ENCODE results near the gene CABP4. TPM values are rescaled to one million over a fixed set of nuclear protein-coding genes. Genes with fewer than 3 reads are reported as not detected.
"Not testable (repeated sequence)": the region's sequence is repeated elsewhere in the genome, so short reads cannot be mapped to it uniquely, and the experiment has no call there.

CABP4 gene
- total and polyA plus RNA-seq, 5 experiments from 2014 or later = 0.58 to 3.7 (median 0.96) TPM

DNA sequence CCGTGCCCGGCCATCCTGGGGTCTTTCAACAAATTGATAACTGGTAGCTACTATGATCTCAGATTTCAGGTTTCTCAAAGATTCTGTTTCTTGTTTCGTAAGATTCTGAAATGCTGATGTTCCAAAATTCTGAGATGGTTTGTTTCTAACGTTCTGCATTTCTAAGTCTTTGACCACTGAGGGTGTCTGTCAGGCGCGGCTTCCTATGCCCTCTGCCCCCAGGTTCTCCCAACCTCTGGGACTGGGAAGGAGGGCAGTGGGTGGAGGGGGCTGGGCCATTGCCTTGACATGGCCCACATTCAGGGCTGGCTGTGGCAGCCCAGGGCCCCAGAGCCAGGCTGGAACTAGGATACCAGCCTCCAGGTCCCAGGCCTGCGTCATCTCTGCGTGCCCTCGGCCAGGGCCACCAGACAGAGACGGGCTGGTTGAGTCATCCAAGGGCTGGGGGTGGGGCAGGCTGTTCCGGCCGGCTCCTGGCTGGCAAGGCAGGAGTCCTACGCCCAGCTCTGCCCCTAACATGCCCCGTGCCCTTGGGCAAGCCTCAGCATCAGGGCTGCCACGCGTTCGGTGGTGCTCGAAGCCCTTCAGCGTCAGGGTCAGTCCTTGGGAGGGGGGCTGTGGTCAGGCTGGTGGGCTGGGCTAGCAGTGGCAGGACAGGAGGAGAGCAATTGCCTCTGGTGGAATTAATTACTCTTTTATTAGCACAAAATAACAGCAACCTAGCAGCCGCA is 8.7 kb downstream of the CABP4 start:
- peaks cover 18 to 57% (median 39%) of the 10 kb centered on the region in 4 donors for H3K4me1 Mint-ChIP-seq
- POLR2A ChIA-PET = interaction anchor here (0.9 to 28.8 kb wide), 8 partner anchors 9 to 56 kb away, joined by 3 to 780 read pairs (median 50); partner anchors contain the start of genes AIP, CABP4, CARNS1 and CORO1B
- ATAC-seq (no peak), DNase-seq (no peak)
- no peaks in the 10 kb centered on the region for H3K36me3 Mint-ChIP-seq
- no peaks in the 10 kb centered on the region for H3K27me3 Mint-ChIP-seq
- H3K4me3 Mint-ChIP-seq = peak overlapping the region; percentile 81 to 92 (median 88)
- no peaks in the 10 kb centered on the region for H3K9me3 Mint-ChIP-seq
- peak overlapping the region; percentile 37 to 97 (median 94) for H3K27ac Mint-ChIP-seq

DNA sequence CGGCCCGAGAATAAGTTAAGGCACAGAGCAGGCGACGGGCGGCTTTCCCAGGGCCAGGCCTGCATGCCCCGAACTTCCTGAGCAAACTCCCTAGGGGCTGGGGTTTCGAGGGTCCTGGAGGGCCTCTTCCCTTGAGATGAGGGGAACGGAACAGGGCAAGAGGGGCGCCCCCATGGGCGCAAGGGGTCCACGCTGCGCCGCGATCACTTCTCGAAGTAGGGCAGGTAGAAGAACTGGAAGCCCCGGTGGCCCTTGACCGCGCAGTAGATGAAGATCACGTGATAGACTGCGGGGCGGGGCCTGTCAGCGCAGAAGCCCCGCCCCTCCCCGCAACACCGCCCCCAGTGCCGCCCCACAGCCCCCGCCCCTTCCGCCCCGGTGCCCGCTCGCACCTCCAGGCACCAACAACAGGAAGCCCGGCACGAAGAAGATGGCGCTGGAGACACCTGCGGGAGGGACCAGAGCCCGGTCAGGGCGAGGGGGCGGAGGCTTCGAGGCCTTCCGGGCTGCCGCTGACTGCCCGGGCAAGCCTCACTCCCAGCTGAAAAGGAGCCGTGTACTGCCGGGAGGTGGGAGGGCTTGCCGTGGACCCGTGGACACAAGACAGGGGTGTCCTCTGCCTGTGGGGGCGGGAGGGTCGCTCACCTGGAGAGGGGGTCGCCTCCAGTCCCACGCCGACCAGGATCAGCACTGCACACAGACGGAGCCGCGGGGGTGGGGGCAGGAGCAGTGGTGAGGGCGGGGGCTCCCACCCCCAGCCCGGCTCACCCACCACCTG is 9.4 kb downstream of the CABP4 start:
- ATAC-seq (peak; percentile 82), DNase-seq (peak; percentile 85 to 97 (median 91))
- Mint-ChIP-seq H3K36me3 (no peaks in the 10 kb centered on the region), H3K27ac (peak overlapping the region; percentile 82 to 97 (median 95)), H3K4me1 (peaks cover 18 to 55% (median 41%) of the 10 kb centered on the region in 4 donors), H3K9me3 (no peaks in the 10 kb centered on the region), H3K27me3 (no peaks in the 10 kb centered on the region), H3K4me3 (peak overlapping the region; percentile 81 to 92 (median 88))
- POLR2A ChIA-PET = interaction anchor here (0.5 to 28.8 kb wide), 18 partner anchors 9 to 113 kb away, joined by 3 to 780 read pairs (median 5); partner anchors contain the start of genes AIP, CABP4, CARNS1 and CDK2AP2

DNA sequence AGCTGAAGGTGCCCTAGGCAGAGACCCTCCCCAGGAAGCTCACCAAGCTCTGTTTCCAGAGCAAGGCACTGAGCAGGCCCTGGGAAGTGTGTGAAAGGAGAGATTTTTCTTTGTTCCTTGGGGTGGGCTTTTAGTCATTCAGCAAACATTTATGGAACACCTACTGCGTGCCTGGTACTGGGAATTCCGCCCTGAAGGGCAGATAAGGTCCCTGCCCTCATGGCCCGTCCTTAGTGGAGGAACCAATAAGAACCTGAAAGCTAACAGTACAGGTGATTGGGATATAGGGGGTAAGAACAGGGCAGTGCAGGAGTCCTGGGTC is 10.0 kb downstream of the CABP4 start:
- peak overlapping the region; percentile 82 to 97 (median 95) for H3K27ac Mint-ChIP-seq

DNA sequence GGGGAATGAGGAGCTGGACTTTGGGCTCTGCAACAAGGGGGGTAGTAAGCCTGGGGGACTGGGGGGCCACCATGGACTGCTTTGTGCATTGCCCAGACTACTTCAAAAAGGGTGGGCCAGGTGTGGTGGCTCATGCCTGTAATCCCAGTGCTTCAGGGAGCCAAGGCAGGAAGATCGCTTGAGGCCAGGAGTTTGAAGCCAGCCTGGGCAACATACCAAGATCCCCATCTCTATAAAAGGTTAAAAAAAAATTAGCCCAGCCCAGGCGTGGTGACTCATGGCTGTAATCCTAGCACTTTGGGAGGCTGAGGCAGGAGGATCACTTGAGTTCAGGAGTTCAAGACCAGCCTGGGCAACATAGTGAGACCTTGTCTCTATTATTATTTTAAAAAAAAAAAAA is 10.4 kb downstream of the CABP4 start:
- H3K36me3 Mint-ChIP-seq, H3K9me3 Mint-ChIP-seq, H3K27me3 Mint-ChIP-seq, ATAC-seq: not testable (repeated sequence)
- POLR2A ChIA-PET = interaction anchor here (0.8 to 28.8 kb wide), 16 partner anchors 9 to 114 kb away, joined by 3 to 780 read pairs (median 6); partner anchors contain the start of genes AIP, CABP4, CARNS1 and CDK2AP2
- peak overlapping the region; percentile 81 to 92 (median 88) for H3K4me3 Mint-ChIP-seq
- peak in 1 of 10 donors; percentile 53 for DNase-seq
- H3K27ac Mint-ChIP-seq = peak overlapping the region; percentile 82 to 97 (median 95)
- H3K4me1 Mint-ChIP-seq = peaks cover 14 to 53% (median 39%) of the 10 kb centered on the region in 4 donors

More for the DNA sequence above, 10.0 kb downstream of the CABP4 start:
- no peaks in the 10 kb centered on the region for H3K27me3 Mint-ChIP-seq
- H3K9me3 Mint-ChIP-seq = no peaks in the 10 kb centered on the region
- H3K4me3 Mint-ChIP-seq = peak overlapping the region; percentile 81 to 92 (median 88)
- H3K36me3 Mint-ChIP-seq = no peaks in the 10 kb centered on the region
- POLR2A ChIA-PET = interaction anchor here (0.8 to 28.8 kb wide), 16 partner anchors 10 to 114 kb away, joined by 3 to 780 read pairs (median 6); partner anchors contain the start of genes AIP, CABP4, CARNS1 and CDK2AP2
- no peak for DNase-seq
- peaks cover 14 to 55% (median 38%) of the 10 kb centered on the region in 4 donors for H3K4me1 Mint-ChIP-seq
- peak in 1 of 2 donors; percentile 3 for ATAC-seq

DNA sequence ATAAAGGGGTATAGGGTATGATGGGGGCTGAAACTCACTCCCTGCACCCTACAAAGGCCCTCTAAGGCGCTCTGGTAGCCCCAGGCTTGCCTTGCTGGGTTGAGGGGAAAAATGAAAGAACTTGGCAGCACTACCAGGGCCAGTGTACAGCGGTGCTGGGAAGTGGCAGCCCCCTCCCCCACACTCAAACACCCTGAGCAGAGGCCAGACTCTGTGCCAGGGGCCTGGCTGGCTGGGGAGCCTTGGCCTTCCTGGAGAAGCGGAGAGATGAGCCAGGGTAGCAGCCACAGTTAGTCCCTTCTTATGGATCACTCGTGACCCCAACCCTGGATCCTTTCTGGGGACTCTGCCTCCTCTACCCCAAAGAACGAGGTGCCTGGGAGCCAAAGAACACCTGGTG is 11.2 kb downstream of the CABP4 start:
- H3K27ac Mint-ChIP-seq = peak overlapping the region in 8 of 10 donors; percentile 51 to 84 (median 74)
- no peaks in the 10 kb centered on the region for H3K36me3 Mint-ChIP-seq
- DNase-seq (peak in 1 of 10 donors; percentile 45), ATAC-seq (no peak)
- H3K27me3 Mint-ChIP-seq = no peaks in the 10 kb centered on the region
- H3K4me3 Mint-ChIP-seq = peak overlapping the region in 5 of 10 donors; percentile 7 to 92 (median 53)
- POLR2A ChIA-PET = interaction anchor here (1.5 to 28.8 kb wide), 11 partner anchors 19 to 115 kb away, joined by 5 to 780 read pairs (median 65); partner anchors contain the start of genes AIP, CARNS1, CORO1B and GPR152
- no peaks in the 10 kb centered on the region for H3K9me3 Mint-ChIP-seq
- H3K4me1 Mint-ChIP-seq = peaks cover 13 to 52% (median 39%) of the 10 kb centered on the region in 4 donors

DNA sequence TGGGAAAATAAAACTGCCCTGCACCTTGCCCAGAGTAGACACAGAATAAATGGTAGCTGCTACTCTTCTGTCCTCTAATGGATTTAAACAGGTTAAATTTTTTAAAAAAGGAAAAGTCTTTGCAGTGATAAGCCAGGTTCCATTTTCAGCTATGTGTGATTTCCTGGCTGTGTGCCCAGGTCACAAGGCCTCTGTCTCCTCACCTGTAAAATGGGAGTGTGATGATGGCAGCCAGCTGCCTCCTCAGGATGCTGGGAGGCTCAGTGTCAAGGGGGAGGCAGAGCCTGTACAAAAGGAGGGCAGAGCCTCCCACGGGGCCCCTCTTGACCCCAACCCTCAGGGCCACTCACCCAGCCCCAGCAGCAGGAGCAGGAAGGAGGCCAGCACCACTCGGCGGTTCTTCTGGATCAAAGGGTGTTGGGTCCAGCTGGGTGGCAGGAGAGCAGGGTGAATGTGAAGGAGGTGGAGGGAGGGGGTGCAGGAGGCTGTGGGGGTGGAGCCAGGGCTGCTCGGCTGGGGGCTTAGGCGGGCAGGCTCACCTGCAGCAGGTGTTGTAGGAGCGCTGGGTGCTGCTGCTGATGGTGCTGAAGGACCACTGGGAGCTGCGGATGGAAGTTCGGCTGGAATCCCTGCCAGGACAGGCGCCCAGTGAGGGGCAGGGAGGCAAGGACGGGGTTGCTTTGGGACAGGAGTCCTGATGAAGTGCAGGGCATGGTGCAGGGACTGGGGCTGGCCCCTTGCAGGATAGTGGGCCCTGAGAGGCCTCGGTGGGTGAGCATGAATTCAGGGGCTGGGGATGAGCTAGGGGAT is 12.0 kb downstream of the CABP4 start:
- POLR2A ChIA-PET = interaction anchor here (1.5 to 28.8 kb wide), 13 partner anchors 10 to 112 kb away, joined by 4 to 780 read pairs (median 28); partner anchors contain the start of genes AIP, CABP4, CARNS1 and CDK2AP2
- peak overlapping the region; percentile 75 to 93 (median 92) for H3K27ac Mint-ChIP-seq
- H3K4me1 Mint-ChIP-seq = peaks cover 13 to 49% (median 39%) of the 10 kb centered on the region in 4 donors
- DNase-seq = peak in 1 of 10 donors; percentile 38
- no peaks in the 10 kb centered on the region for H3K9me3 Mint-ChIP-seq
- ATAC-seq = no peak
- H3K4me3 Mint-ChIP-seq = peak overlapping the region; percentile 74 to 93 (median 90)
- H3K27me3 Mint-ChIP-seq = no peaks in the 10 kb centered on the region
- no peaks in the 10 kb centered on the region for H3K36me3 Mint-ChIP-seq

DNA sequence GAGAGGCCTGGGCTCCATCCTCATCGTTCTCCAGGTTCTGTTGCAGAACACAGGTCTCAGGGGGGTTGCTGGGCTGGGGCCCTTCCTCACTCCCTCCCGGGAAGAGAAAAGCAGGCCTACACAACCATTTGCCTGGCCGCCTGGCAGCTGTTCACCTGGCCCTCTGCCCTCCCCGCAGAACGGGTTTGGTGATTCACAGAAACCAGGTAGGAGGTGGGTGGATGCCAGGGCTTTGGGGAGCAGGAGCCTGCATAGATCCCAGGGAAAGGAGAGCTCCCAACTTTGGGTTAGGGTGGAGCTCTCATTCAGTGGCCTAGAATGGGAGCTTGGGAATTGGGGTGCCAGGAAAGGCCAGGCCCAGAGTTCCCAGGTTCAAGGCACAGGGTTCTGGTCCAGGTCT is 12.9 kb downstream of the CABP4 start:
- peaks cover 13 to 45% (median 39%) of the 10 kb centered on the region in 4 donors for H3K4me1 Mint-ChIP-seq
- POLR2A ChIA-PET = interaction anchor here (0.6 to 28.8 kb wide), 25 partner anchors 11 to 1853 kb away, joined by 3 to 780 read pairs (median 8); partner anchors contain the start of genes AIP, CABP4, CARNS1 and CDK2AP2
- no peaks in the 10 kb centered on the region for H3K27me3 Mint-ChIP-seq
- H3K27ac Mint-ChIP-seq = peak overlapping the region; percentile 84 to 96 (median 92)
- H3K4me3 Mint-ChIP-seq = peak overlapping the region; percentile 83 to 93 (median 90)
- no peaks in the 10 kb centered on the region for H3K9me3 Mint-ChIP-seq
- ATAC-seq = no peak
- H3K36me3 Mint-ChIP-seq = no peaks in the 10 kb centered on the region
- DNase-seq = peak in 1 of 10 donors; percentile 45

DNA sequence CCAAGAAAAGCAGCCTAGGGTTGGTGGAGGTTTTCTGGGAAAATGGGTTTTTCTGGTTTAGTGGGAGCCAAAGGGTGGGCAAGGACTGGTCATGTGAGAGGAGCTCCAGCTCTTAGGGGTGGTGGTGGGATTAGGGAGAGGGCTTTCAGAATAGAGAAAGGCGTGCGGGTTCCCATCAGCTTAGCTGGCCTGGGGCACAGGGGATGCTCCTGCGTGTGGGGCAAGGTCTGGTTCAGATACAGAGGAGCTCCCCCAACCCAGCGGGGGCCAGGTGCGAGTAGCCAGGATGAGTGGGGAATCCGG is 13.3 kb downstream of the CABP4 start:
- no peaks in the 10 kb centered on the region for H3K27me3 Mint-ChIP-seq
- POLR2A ChIA-PET = interaction anchor here (0.6 to 28.8 kb wide), 25 partner anchors 11 to 1854 kb away, joined by 3 to 780 read pairs (median 8); partner anchors contain the start of genes AIP, CABP4, CARNS1 and CDK2AP2
- DNase-seq (peak in 1 of 10 donors; percentile 28), ATAC-seq (no peak)
- no peaks in the 10 kb centered on the region for H3K36me3 Mint-ChIP-seq
- H3K9me3 Mint-ChIP-seq = no peaks in the 10 kb centered on the region
- H3K27ac Mint-ChIP-seq = peak overlapping the region; percentile 84 to 96 (median 92)
- peaks cover 13 to 42% (median 39%) of the 10 kb centered on the region in 4 donors for H3K4me1 Mint-ChIP-seq
- peak overlapping the region; percentile 83 to 93 (median 90) for H3K4me3 Mint-ChIP-seq

DNA sequence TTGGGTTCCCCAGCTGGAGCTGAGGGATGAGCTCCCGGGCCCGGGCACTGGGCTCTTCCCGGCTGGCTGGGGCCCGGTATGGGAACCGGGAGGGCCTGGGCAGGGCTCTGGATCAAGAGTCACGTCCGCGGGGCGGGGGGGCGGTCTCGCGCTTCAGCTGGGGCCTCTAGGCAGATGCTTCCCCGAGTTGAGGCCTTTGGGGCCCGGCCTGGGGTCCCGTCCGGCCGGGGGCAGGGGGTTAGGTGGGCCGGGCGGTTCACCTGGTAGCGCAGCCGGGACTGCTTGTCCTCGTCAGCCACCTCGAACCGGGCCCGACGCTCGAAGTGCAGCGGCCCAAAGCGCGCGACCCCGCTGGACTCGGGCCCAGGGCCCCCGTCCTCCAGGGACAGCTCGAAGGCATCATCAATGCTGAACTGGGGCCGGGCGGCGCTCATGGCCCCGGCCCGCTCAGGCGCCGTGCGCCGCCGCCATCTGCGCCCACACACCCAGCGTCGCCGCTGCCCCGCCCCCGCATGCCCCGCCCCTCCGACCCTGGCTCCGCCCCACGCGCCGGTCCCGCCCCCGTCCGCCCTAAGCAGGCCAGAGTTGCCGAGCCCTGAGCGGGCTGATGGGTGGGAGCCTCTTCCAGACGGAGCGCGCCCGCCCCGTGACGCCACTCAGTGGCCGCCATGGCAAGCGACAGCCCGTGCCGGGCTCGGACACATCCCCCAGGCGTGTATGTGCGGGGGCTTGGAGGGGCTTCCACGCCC is 13.8 kb downstream of the CABP4 start, which contains the start of gene TMEM134:
TMEM134 (minus strand) TSS at position 493 of the 749 bp plus-strand sequence; CDS start at position 434, 59 bp downstream.
- peaks cover 13 to 42% (median 38%) of the 10 kb centered on the region in 4 donors for H3K4me1 Mint-ChIP-seq
- peak within 1 kb of the TSS; percentile 83 to 93 (median 90) for H3K4me3 Mint-ChIP-seq
- H3K36me3 Mint-ChIP-seq = no peaks in the 10 kb centered on the region
- peak; percentile 85 to 96 (median 88) for DNase-seq
- ATAC-seq = peak; percentile 74 to 79
- H3K27ac Mint-ChIP-seq = peak within 1 kb of the TSS; percentile 84 to 96 (median 92)
- H3K27me3 Mint-ChIP-seq = no peaks in the 10 kb centered on the region
- H3K9me3 Mint-ChIP-seq = no peaks in the 10 kb centered on the region
- POLR2A ChIA-PET = interaction anchor here (0.6 to 28.8 kb wide), 27 partner anchors 10 to 1854 kb away, joined by 3 to 780 read pairs (median 6); partner anchors contain the start of genes AIP, CABP4, CARNS1 and CDK2AP2

DNA sequence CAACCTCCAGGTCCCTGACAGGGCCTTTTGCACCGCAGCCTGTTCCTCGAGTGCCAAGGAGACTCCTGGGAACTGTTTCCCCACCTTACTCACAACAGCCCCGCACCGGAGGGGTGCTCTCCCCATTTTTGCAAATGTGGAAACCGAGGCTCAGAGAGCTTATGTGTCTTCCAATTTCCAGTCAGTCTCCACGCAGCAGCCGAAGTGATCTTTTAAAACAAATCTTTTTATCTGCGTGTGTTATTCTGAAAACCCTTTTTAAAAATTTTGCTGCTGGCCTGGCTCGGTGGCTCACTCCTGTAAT is 14.3 kb downstream of the CABP4 start:
- H3K27ac Mint-ChIP-seq = peak overlapping the region in 9 of 10 donors; percentile 70 to 94 (median 92)
- H3K4me3 Mint-ChIP-seq = peak overlapping the region; percentile 72 to 92 (median 77)
- DNase-seq (no peak), ATAC-seq (no peak)
- no peaks in the 10 kb centered on the region for H3K9me3 Mint-ChIP-seq
- POLR2A ChIA-PET = interaction anchor here (0.9 to 28.8 kb wide), 16 partner anchors 10 to 230 kb away, joined by 3 to 780 read pairs (median 20); partner anchors contain the start of genes AIP, CABP4, CARNS1 and CDK2AP2
- H3K4me1 Mint-ChIP-seq = peaks cover 13 to 37% (median 33%) of the 10 kb centered on the region in 4 donors
- no peaks in the 10 kb centered on the region for H3K27me3 Mint-ChIP-seq
- no peaks in the 10 kb centered on the region for H3K36me3 Mint-ChIP-seq

All from naive thymus-derived CD8-positive, alpha-beta T cell (primary cell).